Measurements from ENCODE around the gene ACSS2.
A peak's percentile ranks its signal among the peaks of the same experiment; 100 is the strongest.
"Not testable (repeated sequence)": the region's sequence is repeated elsewhere in the genome, so short reads cannot be mapped to it uniquely, and the experiment has no call there.

Gene ACSS2

GRCh38 chr20:34875642-34876405 lies 588 bp upstream of the ACSS2 start:
- DNase-seq, result peak; percentile 93

GRCh38 chr20:34880215-34880850 lies 3.9 kb downstream of the ACSS2 start:
- no peak for DNase-seq

GRCh38 chr20:34880971-34881370 lies 4.6 kb downstream of the ACSS2 start:
- not testable (repeated sequence) for DNase-seq

GRCh38 chr20:34881689-34882088 lies 5.3 kb downstream of the ACSS2 start:
- no peak for DNase-seq

GRCh38 chr20:34883087-34883688 lies 6.8 kb downstream of the ACSS2 start:
- no peak for DNase-seq

- no peak for DNase-seq
Observed at GRCh38 chr20:34883809-34884208, 7.4 kb downstream of the ACSS2 start.

- DNase-seq, result no peak
Observed at GRCh38 chr20:34884260-34884659, 7.8 kb downstream of the ACSS2 start.

GRCh38 chr20:34886122-34886521 lies 9.7 kb downstream of the ACSS2 start:
- DNase-seq, result no peak

- no peak for DNase-seq
Observed at GRCh38 chr20:34887023-34887422, 10.6 kb downstream of the ACSS2 start.

- no peak for DNase-seq
Observed at GRCh38 chr20:34888468-34888867, 12.1 kb downstream of the ACSS2 start.

GRCh38 chr20:34891166-34892062 lies 15.0 kb downstream of the ACSS2 start:
- no peak for DNase-seq

GRCh38 chr20:34892671-34893070 lies 16.3 kb downstream of the ACSS2 start:
- no peak for DNase-seq

GRCh38 chr20:34894723-34895122 lies 18.3 kb downstream of the ACSS2 start:
- DNase-seq, result no peak

GRCh38 chr20:34895465-34895864 lies 19.1 kb downstream of the ACSS2 start:
- DNase-seq, result no peak

- DNase-seq, result no peak
Observed at GRCh38 chr20:34896086-34896621, 19.7 kb downstream of the ACSS2 start.

GRCh38 chr20:34898129-34898528 lies 21.7 kb downstream of the ACSS2 start:
- not testable (repeated sequence) for DNase-seq

GRCh38 chr20:34898731-34899130 lies 22.3 kb downstream of the ACSS2 start:
- not testable (repeated sequence) for DNase-seq

- no peak for DNase-seq
Observed at GRCh38 chr20:34904202-34904621, 27.8 kb downstream of the ACSS2 start.

- DNase-seq, result peak; percentile 55
Observed at GRCh38 chr20:34907616-34908469, 31.4 kb downstream of the ACSS2 start.

- DNase-seq, result no peak
Observed at GRCh38 chr20:34915131-34915530, 38.7 kb downstream of the ACSS2 start.

GRCh38 chr20:34915749-34916455 lies 39.5 kb downstream of the ACSS2 start:
- DNase-seq, result no peak

Measured in NCI-H1105 (cell line).